Ishikawa (cell line): ENCODE results near the gene STING1.

ENCODE experiments used
- CEBPB ChIP-seq: IDR thresholded peaks from 2 replicates; pipeline ENCODE4 v1.6.1; 2012
- CREB1 ChIP-seq: IDR thresholded peaks from 2 replicates; pipeline ENCODE4 v1.6.1; 2012; ENCODE audit warnings: low read depth
- EGR1 ChIP-seq: IDR thresholded peaks from 2 replicates; pipeline ENCODE4 v1.6.1; 2012
- EP300 ChIP-seq: IDR thresholded peaks from 2 replicates; pipeline ENCODE4 v1.6.1; 2012; ENCODE audit warnings: borderline replicate concordance
- FOXM1 ChIP-seq: IDR thresholded peaks from 2 replicates; pipeline ENCODE4 v1.6.1; 2012; ENCODE audit warnings: low read depth, borderline replicate concordance
- NFIC ChIP-seq: IDR thresholded peaks from 2 replicates; pipeline ENCODE4 v1.6.1; 2012
- RAD21 ChIP-seq: IDR thresholded peaks from 2 replicates; pipeline ENCODE4 v1.6.1; 2012; ENCODE audit warnings: low read depth
- TAF1 ChIP-seq: IDR thresholded peaks from 2 replicates; pipeline ENCODE4 v1.6.1; 2012; ENCODE audit warnings: low read depth, mild to moderate bottlenecking
- TCF12 ChIP-seq: IDR thresholded peaks from 2 replicates; pipeline ENCODE4 v1.6.1; 2012; ENCODE audit warnings: low read depth
- TEAD4 ChIP-seq: IDR thresholded peaks from 2 replicates; pipeline ENCODE4 v1.6.1; 2012
- YY1 ChIP-seq: IDR thresholded peaks from 2 replicates; pipeline ENCODE4 v1.6.1; 2012; ENCODE audit warnings: low read depth
- ZBTB7A ChIP-seq: IDR thresholded peaks from 2 replicates; pipeline ENCODE4 v1.6.1; 2012; ENCODE audit warnings: low read depth
- TF ChIP-seq, protein P1 (sequence below): IDR thresholded peaks from 2 replicates; pipeline ENCODE4 v1.6.1; 2012
- TF ChIP-seq, protein P2 (sequence below): IDR thresholded peaks from 2 replicates; pipeline ENCODE4 v1.6.1; 2012
- TF ChIP-seq, protein P3 (sequence below): IDR thresholded peaks from 2 replicates; pipeline ENCODE4 v1.6.1; 2012; ENCODE audit warnings: low read depth, mild to moderate bottlenecking

STING1 gene

DNA sequence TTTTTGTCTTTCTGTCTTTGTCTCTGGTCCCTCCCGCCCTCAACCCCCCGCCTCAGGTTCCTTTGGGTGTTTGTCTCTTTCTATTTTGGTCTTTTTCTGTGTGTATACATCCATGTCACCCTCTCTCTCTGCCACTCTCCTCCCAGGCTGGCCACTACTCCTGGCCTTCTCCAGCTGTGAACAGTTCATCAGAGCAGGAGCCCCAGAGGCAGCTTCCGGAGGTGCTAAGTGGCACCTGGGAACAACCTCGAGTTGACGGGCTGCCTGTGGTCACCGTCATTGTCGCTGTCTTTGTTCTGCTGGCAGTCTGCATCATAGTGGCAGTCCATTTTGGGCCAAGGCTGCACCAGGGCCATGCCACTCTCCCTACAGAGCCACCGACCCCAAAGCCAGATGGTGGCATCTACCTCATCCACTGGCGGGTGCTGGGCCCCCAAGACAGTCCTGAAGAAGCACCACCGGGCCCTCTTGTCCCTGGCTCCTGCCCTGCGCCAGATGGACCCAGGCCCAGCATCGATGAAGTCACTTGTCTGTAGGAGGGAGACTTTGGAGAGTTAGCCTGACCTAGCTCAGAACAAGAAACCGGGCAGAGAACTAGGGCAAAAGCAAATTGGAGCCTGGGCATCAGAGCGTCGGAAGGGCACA lies 10.1 kb downstream of the STING1 start:
- TF ChIP-seq, protein P1, sequence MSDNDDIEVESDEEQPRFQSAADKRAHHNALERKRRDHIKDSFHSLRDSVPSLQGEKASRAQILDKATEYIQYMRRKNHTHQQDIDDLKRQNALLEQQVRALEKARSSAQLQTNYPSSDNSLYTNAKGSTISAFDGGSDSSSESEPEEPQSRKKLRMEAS, result no peak
- TF ChIP-seq CEBPB (no peak), ZBTB7A (no peak), FOXM1 (no peak), TCF12 (no peak), CREB1 (no peak), TAF1 (no peak), NFIC (no peak), RAD21 (no peak), TEAD4 (no peak), EP300 (no peak), YY1 (no peak), EGR1 (no peak)
- TF ChIP-seq, protein P2, sequence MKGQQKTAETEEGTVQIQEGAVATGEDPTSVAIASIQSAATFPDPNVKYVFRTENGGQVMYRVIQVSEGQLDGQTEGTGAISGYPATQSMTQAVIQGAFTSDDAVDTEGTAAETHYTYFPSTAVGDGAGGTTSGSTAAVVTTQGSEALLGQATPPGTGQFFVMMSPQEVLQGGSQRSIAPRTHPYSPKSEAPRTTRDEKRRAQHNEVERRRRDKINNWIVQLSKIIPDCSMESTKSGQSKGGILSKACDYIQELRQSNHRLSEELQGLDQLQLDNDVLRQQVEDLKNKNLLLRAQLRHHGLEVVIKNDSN, result no peak
- TF ChIP-seq, protein P3, sequence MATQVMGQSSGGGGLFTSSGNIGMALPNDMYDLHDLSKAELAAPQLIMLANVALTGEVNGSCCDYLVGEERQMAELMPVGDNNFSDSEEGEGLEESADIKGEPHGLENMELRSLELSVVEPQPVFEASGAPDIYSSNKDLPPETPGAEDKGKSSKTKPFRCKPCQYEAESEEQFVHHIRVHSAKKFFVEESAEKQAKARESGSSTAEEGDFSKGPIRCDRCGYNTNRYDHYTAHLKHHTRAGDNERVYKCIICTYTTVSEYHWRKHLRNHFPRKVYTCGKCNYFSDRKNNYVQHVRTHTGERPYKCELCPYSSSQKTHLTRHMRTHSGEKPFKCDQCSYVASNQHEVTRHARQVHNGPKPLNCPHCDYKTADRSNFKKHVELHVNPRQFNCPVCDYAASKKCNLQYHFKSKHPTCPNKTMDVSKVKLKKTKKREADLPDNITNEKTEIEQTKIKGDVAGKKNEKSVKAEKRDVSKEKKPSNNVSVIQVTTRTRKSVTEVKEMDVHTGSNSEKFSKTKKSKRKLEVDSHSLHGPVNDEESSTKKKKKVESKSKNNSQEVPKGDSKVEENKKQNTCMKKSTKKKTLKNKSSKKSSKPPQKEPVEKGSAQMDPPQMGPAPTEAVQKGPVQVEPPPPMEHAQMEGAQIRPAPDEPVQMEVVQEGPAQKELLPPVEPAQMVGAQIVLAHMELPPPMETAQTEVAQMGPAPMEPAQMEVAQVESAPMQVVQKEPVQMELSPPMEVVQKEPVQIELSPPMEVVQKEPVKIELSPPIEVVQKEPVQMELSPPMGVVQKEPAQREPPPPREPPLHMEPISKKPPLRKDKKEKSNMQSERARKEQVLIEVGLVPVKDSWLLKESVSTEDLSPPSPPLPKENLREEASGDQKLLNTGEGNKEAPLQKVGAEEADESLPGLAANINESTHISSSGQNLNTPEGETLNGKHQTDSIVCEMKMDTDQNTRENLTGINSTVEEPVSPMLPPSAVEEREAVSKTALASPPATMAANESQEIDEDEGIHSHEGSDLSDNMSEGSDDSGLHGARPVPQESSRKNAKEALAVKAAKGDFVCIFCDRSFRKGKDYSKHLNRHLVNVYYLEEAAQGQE, result no peak

DNA sequence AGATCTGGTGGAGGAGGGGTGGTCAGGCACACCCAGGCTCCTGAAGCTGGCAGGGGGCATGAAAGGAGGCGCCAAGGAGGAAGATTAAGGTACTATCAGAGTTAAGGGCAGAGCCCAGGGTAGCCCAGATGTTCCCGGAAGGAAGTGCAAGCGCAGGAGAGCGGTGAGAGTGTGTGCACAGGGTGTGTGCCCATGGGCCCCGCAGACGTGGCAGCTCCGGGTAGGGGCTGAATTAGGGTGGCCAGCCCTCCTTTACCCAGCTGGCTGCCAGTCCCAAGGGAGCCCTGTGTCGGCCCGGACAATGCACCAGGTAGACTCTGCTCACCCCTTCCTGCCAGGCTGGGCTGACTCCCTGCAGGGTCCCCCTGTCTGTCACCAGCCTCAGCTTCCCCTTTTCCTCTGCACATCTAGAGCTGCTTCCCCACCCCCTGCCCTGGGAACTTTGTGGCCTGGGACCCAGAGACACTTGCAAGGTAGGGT lies 11.7 kb downstream of the STING1 start, which contains the start of gene SMIM33:
Gene SMIM33, plus strand, starts transcription at position 184 of the 480 bp plus-strand sequence. Its CDS starts 118 bp downstream, at position 302.
- TF ChIP-seq EP300 (no peak), CREB1 (no peak), ZBTB7A (no peak), FOXM1 (no peak)

DNA sequence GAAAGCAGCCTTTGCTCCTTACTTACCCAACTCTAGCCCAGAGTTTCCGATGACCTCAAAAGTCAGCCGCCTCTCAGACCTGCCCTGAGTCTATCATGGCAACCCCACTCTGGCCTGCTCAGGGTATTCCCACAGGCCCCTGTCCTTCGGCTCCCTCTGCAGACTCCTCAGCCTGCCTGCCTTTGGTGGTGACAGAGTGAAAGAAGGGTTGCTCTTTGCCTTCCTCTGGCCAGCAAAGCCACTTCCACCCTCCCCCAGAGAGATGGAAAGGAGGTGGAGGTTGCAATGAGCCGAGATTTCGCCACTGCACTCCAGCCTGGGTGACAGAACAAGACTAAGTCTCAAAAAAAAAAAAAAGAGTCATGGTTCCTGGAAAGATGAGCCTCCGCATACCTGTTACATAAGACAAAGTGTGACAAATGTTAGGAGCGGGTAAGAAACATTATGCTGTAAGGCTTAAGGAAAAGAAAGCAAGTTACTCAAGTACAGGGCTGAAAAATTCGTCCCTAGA lies 14.1 kb downstream of the STING1 start:
- TF ChIP-seq FOXM1, result no peak
- no peak for TF ChIP-seq CEBPB

DNA sequence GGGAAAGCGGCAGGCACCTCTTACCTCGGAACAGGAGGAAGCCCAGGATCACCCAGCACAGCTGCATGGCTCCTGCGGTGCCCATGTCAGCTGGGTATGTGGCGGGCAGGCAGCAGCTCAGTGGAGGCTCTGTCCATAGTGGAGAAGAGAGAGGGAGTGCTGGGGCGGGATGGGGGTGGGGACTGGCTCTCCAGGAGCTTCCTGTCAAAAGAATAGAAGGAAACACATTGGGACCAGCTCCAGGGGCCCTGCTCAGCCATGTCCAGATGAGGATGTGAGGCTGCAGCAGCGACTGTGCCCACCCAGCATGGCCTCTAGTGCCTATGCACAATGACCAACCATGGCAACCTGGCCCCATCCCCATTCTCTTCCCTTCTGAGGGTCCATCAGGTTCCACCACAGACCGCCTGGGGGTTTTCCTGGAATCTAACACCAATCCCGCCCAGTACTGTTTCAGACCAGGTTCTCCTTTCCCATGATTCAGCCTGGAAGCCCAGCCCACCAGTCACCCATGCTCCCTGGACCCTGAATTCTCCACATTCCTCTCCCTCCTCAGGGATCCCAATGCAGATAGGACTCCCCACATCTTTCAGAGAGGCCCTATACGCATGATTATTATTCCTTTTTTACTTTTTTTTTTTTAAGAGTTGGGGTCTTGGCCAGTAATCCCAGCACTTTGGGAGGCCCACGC lies 19.8 kb downstream of the STING1 start, which contains the start of gene ECSCR:
Gene ECSCR, minus strand, starts transcription at position 158 of the 691 bp plus-strand sequence. Its CDS starts 73 bp downstream, at position 85.
- TF ChIP-seq TCF12 (peak; percentile 33; the same call in 1 of the 2 replicates), EP300 (no peak), TEAD4 (peak; percentile 41; the same call in 1 of the 2 replicates), CEBPB (no peak), EGR1 (no peak), FOXM1 (no peak), NFIC (0 out of 2 replicates have a peak, but pooled peaks have one; percentile 15)
- TF ChIP-seq, protein P1, result no peak

DNA sequence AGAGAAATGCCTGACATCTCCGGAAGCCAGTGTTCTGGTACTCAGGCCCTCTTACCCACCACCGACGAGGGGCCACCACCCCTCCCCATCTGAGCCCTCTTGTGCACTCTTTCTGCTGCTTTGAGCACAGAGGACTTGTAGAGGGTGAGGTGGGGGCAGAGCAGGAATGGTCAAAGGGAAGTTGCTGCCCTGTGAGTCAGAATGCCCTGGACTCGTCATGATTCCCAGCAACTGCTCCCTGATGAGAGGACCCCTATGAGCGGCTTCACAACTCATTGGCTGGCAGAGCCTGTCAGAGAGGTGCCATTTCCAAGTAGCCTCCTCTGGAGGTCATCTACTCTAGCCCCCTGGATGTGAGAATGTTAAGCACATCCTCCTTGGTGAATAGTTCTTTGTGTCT lies 20.9 kb downstream of the STING1 start:
- TF ChIP-seq YY1, result no peak
- TF ChIP-seq EP300, result no peak
- no peak for TF ChIP-seq FOXM1
- TF ChIP-seq, protein P1, result no peak
- TF ChIP-seq, protein P3, result no peak

DNA sequence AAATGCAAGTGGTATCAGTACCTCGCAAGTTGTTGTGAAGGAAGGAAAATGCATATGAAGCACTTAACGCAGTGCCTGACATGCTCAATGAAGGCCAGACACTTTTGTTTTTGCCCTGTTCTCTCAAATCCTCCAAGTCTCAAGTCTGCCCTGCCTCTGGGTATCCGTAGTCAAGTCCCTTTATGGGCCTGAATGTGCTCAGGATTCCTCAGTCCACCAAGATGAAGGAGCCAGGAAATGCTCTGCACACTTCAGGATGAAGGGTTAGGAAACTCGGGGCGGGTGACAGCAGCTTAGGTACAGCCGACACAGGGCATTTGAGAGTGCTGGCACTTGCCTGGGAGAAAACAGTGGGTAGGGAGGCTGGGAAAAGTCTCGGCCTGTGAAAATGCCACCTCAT lies 21.4 kb downstream of the STING1 start:
- TF ChIP-seq, protein P1, result no peak
- TF ChIP-seq RAD21 (no peak), CEBPB (no peak), NFIC (no peak), TEAD4 (no peak), EGR1 (no peak), FOXM1 (no peak), ZBTB7A (no peak), TCF12 (no peak), CREB1 (no peak)
- TF ChIP-seq, protein P2, result no peak
